GM12878 (cell line): ENCODE results near the gene ENOPH1. TPM values are rescaled to one million over a fixed set of nuclear protein-coding genes. Genes with fewer than 3 reads are reported as not detected.

Experiments
- GABPA ChIP-seq: IDR thresholded peaks from 2 replicates; pipeline ENCODE4 v1.6.1; 2014; ENCODE audit warnings: antibody characterized with exemption, low read depth, mild to moderate bottlenecking, inconsistent platforms
- RAD51 ChIP-seq: fragments of 450-650 bp; IDR thresholded peaks from 2 replicates; pipeline ENCODE4 v1.6.1; 2016; ENCODE audit warnings: moderate library complexity, mild to moderate bottlenecking, inconsistent platforms
- ZZZ3 ChIP-seq: IDR thresholded peaks from 2 replicates; pipeline ENCODE4 v1.6.1; 2011; ENCODE audit warnings: low read depth; ENCODE audit not compliant: control insufficient read depth, insufficient read length
- polyA plus RNA-seq, 11 experiments: library from polyadenylated mRNA; depleted of rRNA in 4 of 11; unstranded in 6 of 11; stranded (reverse) in 5 of 11; fragments of >200 nt; fragmentation: Nextera tagmentation in 4 of 11; fragmentation: Illumina TruSeq in 1 of 11; extraction: Ambion mirVana in 4 of 11; extraction: Trizol in 1 of 11; gene quantifications; 1 replicate in 1 of 11; 2 replicates in 10 of 11; pipeline versions ENCODE4 v1.2.1 to v1.2.3, GENCODE V29; 2011 to 2016; ENCODE audit warnings: inconsistent platforms in 2 of 11, missing spikeins in 2 of 11, low read depth in 1 of 11
- total RNA-seq, 4 experiments: library from RNA; depleted of rRNA in 3 of 4; stranded (reverse); fragments of >200 nt in 3 of 4; fragmentation: Illumina TruSeq in 1 of 4; extraction: Trizol in 1 of 4; gene quantifications; 2 replicates each; pipeline versions ENCODE4 v1.2.1 to v1.2.3, GENCODE V29; 2013 to 2021
- TF ChIP-seq, protein P1 (sequence below): fragments of 450-650 bp; IDR thresholded peaks from 2 replicates; pipeline ENCODE4 v1.6.1; 2016; ENCODE audit warnings: mild to moderate bottlenecking, moderate library complexity, borderline replicate concordance
- TF ChIP-seq, protein P2 (sequence below): fragments of 450-650 bp; IDR thresholded peaks from 2 replicates; pipeline ENCODE4 v1.6.1; 2017; ENCODE audit warnings: antibody characterized with exemption, mild to moderate bottlenecking, moderate library complexity

ENOPH1 gene
- total and polyA plus RNA-seq, 10 of the 15 experiments (the other 5 are each of a cell fraction or from before 2014, with no cell fraction given) = 24.4 to 83.6 (median 46.7) TPM

DNA sequence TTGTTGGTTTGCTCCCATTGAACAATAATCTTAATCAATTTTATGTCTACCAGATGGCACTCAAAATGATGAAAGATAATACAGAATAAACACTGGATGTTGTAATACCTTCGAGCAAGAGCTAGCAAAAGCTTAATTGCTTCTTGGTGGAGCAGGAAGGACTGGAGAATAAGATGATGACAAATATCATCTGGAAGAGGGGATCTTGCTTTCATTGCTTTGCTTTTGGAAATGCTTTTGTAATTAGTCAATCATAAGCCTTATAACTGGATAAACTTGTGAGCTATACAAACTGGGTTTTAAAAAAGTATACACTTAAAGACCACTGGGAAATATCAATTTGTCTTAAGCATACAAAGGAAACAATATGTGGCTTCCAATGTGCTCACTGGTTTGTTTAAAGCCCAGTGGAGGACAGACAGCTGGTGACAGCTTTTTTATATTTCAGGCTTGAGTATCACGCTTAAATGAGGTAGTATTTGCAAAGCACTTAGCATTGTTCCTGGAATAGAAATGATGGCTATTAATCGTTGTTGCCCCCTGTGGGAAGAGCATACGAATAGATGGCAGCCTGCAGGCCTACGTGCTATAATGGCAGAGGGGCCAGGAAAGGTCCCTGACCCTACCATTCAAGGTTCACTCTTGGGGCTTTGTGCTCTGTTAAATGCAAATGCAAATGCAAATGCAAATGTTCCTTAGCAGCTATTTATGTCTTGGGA lies 70.2 kb downstream of the ENOPH1 start (continued):
- TF ChIP-seq, protein P1, sequence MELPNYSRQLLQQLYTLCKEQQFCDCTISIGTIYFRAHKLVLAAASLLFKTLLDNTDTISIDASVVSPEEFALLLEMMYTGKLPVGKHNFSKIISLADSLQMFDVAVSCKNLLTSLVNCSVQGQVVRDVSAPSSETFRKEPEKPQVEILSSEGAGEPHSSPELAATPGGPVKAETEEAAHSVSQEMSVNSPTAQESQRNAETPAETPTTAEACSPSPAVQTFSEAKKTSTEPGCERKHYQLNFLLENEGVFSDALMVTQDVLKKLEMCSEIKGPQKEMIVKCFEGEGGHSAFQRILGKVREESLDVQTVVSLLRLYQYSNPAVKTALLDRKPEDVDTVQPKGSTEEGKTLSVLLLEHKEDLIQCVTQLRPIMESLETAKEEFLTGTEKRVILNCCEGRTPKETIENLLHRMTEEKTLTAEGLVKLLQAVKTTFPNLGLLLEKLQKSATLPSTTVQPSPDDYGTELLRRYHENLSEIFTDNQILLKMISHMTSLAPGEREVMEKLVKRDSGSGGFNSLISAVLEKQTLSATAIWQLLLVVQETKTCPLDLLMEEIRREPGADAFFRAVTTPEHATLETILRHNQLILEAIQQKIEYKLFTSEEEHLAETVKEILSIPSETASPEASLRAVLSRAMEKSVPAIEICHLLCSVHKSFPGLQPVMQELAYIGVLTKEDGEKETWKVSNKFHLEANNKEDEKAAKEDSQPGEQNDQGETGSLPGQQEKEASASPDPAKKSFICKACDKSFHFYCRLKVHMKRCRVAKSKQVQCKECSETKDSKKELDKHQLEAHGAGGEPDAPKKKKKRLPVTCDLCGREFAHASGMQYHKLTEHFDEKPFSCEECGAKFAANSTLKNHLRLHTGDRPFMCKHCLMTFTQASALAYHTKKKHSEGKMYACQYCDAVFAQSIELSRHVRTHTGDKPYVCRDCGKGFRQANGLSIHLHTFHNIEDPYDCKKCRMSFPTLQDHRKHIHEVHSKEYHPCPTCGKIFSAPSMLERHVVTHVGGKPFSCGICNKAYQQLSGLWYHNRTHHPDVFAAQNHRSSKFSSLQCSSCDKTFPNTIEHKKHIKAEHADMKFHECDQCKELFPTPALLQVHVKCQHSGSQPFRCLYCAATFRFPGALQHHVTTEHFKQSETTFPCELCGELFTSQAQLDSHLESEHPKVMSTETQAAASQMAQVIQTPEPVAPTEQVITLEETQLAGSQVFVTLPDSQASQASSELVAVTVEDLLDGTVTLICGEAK = no peak
- TF ChIP-seq, protein P2, sequence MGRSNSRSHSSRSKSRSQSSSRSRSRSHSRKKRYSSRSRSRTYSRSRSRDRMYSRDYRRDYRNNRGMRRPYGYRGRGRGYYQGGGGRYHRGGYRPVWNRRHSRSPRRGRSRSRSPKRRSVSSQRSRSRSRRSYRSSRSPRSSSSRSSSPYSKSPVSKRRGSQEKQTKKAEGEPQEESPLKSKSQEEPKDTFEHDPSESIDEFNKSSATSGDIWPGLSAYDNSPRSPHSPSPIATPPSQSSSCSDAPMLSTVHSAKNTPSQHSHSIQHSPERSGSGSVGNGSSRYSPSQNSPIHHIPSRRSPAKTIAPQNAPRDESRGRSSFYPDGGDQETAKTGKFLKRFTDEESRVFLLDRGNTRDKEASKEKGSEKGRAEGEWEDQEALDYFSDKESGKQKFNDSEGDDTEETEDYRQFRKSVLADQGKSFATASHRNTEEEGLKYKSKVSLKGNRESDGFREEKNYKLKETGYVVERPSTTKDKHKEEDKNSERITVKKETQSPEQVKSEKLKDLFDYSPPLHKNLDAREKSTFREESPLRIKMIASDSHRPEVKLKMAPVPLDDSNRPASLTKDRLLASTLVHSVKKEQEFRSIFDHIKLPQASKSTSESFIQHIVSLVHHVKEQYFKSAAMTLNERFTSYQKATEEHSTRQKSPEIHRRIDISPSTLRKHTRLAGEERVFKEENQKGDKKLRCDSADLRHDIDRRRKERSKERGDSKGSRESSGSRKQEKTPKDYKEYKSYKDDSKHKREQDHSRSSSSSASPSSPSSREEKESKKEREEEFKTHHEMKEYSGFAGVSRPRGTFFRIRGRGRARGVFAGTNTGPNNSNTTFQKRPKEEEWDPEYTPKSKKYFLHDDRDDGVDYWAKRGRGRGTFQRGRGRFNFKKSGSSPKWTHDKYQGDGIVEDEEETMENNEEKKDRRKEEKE = no peak
- TF ChIP-seq ZZZ3 (no peak), RAD51 (no peak), GABPA (no peak)
